NCI-H1436 treated with DMSO at 0.1 percent for 48 hours (cell line): Measurements from ENCODE around the gene SLC25A23.
"Not testable (repeated sequence)": the region's sequence is repeated elsewhere in the genome, so short reads cannot be mapped to it uniquely, and the experiment has no call there.

Source experiments
- DNase-seq: peaks from one replicate; lab custom pipeline; 2025; lab: John Stamatoyannopoulos, UW

The SLC25A23 gene

DNA sequence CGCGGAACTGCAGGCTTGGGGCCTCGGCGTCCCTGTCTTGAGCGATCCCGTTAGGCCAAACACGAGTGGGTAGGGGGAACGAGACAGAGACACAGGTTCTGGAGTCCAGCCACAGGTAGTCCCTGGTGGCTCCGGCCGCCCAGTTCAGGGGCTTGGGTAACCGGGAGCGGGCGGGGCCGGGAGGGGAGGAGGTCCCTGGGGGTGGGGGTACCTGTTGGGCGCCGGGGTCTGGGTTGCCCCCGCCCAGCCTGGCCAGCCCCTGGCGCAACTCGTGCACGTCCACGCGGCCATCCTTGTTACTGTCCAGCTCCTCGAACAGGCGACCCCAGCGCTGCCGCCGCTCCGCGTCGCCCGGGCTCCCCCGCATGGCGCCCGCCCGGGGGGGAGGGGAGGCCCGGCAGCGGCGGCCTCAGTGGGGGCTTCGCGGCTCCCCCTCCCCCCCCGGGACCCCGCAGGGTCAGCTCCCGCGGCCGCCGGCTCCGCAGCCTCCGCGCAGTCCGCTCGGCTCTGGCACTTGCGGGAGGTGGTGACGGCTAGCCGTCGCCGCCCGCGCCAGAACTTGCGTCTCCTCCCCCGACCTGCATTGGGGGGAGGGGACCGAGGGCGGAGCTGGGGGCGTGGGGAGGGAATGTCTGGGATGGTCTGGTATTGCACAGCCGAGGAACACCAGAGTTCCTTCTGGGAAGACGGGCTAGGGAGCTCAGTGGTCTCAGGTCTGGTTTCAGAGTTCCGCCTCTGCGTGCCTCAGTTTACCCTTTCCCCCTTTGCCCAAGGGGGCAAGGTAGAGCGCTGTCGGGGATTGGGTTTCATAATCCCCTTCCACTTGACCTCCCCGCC lies at the start of gene SLC25A23:
SLC25A23 (minus strand) TSS at position 531 of the 837 bp plus-strand sequence; CDS start at position 367, 164 bp downstream.
- DNase-seq = no peak

DNA sequence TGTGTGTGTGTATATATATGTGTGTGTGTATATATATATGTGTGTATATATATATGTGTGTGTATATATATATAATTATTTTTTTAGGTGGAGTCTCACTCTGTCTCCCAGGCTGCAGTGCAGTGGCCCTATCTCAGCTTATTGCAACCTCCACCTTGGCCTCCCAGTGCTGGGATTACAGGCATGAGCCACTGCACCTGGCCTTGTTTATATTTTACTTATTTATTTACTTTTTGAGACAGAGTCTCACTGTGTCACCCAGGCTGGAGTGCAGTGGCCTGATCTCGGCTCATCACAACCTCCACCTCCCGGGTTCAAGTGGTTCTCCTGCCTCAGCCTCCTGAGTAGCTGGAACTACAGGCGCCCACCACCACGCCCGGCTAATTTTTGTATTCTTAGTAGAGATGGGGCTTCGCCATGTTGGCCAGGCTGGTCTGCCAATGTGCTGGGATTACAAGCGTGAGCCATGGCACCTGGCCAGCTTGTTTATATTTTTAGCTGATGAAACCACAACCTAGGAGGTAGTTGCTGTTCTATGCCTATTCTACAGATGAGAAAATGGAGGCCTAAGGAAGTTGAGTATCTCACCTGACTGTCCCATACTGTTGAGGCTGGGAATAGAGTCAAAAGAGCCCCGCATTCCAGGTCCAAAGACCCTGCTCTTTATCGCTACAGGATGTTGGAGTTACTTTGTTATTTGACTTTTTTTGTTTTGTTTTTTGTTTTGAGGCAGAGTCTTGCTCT lies 48.6 kb upstream of the SLC25A23 start:
- DNase-seq = not testable (repeated sequence)

DNA sequence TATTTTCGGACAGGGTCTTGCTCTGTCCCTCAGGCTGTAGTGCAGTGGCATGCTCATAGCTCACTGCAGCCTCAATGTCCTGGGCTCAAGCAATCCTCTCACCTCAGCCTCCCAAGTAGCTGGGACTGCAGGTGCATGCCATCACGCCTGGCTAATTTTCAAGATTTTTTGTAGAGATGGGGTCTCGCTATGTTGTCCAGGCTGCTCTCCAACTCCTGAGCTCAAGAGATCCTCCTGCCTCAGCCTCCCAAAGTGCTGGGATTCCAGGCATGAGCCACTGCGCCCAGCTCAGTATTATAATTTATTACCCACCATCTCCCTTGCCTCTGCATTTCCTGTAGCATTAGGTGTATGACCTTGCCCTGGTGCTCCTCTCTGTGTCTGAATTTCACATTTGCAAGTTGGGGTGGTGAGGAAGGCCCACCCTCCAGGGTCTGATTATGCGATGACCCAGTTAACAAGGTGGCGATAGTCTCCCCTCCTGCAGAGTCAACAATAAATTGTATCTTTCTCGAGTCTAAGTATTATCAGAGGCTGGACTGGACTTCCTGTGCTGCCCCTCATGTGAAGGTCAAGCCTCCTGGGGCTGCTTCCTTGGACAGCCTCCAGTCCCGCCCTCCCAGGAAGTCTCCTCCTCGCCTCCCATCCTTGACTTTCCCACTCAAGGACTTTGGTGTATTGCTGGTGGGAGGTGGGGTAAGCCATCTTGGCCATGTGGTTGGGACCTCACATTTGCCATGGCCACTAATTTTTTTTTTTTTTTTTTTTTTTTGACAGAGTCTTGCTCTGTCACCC lies 44.0 kb upstream of the SLC25A23 start:
- DNase-seq = no peak

DNA sequence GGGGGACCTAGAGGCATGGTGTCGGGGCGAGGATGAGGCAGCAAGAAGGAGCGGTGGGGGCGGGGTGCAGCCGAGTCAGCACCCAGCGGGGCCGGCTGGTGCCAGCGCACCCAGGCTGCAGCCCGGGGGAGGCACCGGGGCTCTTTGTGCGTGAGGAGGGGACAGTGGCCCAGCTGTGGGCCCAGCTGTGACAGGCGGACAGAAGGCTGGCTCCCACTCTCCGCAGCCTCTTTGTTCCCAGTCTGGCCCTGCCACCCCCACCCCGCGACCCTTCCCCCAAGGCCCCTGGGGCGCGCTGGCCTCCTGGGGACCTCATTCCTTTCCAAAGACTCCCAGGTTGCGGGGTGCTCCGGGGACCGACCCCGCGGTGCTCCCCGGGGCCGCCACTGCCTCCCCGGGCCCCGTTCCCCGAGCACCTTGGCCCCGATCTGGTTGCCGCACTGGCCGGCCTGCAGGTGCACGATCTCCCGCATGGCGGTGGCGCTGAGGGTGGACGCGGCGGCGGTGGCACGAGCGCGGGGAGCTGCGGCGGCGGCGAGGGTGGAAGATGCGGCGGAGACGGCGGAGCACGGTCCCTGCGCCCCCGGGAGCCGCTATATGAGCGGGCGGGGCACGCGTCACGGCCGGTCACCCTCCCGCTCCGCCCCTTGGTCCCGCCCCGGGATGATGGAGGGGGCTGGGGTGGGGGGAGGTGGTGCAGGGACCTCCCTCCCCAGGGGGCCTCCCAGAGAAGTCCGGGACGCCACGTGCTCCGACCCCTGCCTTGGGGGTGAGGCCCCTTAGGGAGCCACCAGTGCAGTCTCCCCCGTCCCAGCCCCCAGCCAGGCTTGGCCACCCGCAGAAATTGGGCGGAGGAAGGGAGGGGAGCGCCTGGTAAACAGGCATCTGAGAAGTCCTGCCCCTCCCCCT lies 42.4 kb upstream of the SLC25A23 start, which contains the start of gene TUBB4A:
TUBB4A (minus strand) TSS at position 570 of the 909 bp plus-strand sequence; CDS start at position 473, 97 bp downstream.
- DNase-seq = no peak

DNA sequence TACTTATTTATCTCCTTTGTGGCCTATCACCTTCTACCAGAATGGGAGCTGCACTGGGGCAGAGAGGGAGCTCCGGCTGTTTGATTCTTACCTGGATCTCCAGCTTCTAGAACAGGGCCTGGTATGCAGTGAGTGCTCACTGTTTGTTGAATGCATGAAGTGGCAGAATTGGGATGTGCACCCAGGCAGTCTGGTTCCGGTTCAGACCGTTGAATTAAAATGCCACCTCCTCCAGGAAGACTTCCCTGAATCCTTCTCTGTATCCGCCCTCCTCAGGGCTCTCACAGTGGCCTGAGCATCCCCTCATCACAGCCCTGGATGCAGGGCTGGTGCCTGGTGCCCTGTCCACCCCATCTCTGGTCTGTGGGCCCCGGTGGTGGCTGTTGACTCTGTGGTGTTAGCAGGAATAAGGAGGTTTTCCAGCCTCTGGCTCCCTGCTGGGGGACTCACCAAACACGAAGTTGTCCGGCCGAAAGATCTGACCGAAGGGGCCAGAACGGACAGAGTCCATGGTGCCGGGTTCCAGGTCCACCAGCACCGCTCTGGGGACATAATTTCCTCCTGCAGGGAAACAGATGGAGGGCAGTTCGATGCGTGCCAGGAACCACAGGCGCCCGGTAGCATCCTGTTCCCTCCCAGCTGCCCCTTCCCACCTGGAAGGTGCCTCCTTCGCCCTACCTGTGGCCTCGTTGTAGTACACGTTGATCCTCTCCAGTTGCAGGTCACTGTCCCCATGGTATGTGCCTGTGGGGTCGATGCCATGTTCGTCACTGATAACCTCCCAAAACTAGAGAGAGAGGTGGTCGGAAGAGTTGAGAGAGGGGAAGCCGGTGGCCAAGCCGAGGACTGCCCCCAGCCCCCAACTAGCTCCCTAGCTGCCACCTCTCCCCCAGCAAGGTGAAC lies 41.5 kb upstream of the SLC25A23 start:
- no peak for DNase-seq

DNA sequence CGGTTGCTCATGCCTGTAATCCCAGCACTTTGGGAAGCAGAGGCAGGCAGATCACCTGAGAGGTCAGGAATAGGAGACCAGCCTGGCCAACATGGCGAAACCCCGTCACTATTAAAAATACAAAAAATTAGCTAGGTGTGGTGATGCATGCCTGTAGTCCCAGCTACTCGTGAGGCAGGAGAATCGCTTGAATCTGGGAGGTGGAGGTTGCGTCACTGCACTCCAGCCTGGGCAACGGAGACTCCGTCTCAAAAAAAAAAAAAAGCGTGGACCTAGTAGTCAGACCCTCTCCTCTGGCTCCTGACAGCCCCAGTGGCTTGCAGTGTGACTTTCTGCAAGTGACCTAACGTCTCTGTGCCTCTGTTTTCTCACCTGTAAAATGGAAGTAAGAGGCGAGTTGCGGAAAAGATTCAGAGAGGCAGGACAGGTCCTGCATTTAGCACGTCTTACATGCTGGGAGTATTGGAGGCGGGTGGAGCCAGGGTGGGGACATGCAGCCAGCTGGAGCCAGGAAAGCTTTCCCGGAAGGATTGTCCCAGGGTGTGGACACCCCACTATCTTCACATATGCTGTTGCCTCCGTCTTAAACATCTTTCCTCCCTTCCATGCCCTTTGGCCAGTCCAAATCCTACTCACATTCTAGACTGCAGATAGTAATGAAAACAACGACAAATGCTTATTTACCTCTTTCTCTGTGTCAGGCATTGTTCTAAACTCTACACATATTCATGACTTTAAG lies 39.6 kb upstream of the SLC25A23 start:
- no peak for DNase-seq

DNA sequence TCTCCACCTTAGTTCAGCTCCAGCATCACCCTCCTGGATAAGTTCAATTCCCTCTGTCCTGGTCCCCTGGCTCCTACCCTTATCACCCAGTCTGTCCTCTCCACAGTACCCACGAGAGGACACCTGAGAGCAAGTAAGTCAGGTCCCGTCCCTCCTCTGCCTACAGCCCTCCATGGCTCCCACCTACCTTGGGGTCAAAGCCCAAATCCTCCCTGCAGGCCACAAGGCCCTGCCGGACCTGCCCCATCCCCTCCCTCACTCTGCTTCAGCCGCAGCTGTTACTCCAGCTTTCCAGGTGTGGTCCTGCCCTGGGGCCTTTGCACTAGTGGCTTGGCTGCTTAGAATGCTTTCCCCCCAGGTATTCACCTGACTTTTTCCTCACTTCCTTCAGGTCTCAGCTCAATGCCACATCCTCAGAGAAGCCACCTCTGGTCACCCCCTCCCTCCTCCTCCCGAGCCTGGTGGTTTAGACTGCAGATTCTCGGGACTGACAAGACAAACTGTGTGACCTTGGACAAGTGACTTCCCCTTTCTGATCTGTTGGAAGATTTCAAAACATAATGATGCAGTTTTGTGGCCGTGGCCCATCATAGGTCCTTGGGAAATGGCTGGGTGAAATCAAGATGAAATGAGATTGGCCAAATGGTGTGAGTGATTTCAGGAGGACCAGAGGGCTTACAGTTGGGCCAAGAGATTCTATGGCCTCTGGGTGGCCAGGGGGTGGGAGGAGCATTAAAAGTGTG lies 38.9 kb upstream of the SLC25A23 start:
- no peak for DNase-seq

DNA sequence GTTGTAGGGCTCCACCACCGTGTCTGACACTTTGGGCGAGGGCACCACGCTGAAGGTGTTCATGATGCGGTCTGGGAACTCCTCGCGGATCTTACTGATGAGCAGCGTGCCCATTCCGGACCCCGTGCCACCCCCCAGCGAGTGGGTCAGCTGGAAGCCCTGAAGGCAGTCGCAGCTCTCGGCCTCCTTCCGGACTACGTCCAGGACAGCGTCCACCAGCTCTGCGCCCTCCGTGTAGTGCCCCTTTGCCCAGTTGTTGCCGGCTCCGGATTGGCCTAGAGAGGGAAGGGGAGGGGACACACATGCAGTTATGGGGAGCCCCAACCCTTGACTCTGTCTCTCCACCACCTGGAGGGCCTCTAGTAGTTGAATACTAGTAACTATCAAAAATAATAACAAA lies 36.4 kb upstream of the SLC25A23 start:
- DNase-seq = no peak

DNA sequence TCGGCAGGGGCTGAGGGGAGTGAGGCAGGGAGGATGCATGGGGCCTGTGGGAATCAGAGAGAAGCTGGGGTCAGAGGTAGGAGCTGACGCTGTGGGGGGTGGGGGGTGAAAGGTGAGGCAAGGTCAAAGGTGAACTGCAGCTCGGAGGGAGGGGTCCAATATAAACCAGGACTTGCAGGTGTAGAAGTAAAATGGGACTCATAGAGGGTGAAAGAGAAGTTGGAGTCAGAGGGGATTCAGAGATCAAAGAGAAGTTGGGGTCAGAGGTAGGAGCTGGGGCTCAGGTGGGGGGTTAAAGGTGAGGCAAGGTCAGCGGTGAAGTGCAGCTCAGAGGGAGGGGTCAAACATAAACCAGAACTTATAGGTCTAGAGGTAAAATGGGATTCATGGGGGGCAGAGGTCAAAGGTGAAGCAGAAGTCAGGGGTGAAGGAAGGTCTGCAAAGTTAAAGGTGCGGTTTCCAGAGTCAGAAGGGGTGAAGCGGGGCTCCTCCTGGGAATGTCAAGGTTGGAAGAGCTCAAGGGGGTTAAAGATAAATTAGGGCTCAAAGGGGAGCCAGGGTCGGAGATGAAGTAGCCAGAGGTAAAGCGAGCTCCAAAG lies 34.9 kb upstream of the SLC25A23 start:
- no peak for DNase-seq

DNA sequence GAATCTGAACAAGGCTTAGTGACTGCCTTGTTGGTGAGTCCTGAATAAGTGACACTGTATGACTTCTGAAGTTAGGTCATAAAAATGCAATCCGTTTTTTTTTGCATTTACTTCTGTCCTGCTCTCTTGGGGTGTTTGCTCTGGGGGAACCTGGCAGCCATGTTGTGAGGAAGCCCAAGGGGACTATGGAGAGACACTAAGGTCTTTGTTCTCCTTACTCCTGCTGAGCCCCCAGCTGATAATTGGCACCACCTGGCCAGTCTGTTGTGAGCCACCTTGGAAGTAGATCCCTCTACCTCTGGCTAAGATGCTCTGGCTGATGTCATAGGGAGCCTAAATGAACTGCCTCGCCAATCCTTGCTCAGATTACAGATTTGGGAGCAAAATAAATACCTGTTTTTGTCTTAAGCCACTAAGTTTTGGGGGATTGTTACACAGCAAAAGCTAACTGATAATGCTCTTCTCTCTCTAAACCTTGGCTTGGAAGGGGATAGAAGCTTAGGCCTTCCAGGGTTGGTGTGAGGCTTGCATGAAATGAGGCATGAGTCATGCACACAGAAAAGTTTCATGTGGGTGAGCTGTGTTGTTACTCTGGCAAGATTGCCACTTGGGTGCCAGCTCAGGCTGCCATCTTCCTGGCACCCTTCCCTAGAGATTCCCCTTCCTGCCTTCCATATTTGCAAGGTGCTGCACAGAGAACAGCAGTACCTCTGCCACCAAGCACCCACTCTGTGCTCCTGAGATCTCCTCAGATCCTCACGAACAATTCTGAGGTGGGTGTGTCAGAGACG lies 32.4 kb upstream of the SLC25A23 start:
- no peak for DNase-seq

DNA sequence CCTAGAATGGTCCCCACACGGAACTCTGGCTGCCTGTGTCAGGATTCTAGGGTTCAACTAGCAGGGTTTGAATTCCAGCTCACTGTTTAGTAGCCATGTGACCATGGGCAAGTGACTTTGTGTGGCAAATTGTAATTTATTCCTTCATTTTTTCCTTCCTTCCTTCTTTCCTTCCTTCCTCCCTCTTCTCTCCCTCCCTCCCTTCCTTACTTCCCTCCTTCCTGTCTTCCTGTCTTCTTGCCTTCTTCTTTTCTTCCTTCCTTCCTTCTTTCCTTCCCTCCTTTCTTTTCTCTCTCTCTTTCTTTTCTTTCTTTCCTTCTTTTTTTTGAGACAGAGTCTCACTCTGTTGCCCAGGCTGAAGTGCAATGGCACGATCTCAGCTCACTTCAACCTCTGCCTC lies 30.5 kb upstream of the SLC25A23 start:
- DNase-seq = no peak

DNA sequence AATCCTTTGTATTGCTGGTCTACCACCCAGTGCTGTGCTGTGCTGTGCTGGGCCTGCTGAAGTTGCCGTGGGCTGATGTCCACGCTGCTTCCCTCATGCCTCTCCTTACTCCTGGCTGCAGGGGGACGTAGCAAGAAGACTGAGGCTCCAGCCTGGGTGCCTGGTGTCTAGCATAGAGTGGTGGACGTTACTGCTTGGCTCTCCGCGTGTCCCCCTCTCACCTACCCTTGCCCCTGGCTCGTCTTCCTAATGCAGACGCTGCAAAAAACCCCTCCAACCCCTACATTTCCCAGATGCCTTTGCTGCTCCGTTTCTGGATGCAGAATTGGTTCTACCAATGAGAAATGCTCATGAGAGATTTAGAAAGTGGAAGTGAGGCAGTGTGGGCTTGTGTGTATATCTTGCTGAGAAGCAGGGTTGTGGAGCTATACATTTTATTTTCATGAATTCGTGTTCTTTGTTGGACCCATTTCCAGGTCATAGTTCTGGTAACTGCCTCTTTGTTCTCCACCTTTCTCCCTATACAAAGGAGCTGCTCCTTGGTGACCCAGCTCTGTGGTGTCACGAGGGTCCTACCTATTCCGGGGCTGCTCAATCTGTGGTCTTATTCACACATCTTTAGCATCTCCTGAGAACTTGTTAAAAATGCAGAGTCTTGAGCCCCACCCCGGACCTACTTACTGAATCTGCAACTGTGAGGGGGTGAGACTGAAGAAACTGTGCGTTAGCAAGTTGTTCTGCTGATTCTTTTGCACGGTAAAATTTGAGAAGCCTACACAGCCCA lies 29.9 kb upstream of the SLC25A23 start:
- no peak for DNase-seq

DNA sequence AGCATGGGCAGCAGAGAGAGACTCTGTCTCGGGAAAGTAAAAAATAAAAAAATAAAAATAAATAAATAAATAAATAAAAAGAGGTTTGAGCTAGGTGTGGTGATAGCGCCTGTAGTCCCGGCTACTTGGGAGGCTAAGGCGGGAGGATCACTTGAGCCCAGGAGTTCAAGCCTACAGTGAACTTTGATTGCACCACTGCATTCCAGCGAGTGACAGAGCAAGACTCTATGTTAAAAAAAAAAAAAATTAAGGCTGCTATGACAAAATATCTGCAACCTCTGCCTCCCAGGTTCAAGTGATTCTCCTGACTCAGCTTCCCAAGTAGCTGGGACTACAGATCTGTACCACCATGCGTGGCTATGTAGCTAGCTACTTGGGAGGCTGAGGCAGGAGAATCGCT lies 25.2 kb upstream of the SLC25A23 start:
- no peak for DNase-seq

DNA sequence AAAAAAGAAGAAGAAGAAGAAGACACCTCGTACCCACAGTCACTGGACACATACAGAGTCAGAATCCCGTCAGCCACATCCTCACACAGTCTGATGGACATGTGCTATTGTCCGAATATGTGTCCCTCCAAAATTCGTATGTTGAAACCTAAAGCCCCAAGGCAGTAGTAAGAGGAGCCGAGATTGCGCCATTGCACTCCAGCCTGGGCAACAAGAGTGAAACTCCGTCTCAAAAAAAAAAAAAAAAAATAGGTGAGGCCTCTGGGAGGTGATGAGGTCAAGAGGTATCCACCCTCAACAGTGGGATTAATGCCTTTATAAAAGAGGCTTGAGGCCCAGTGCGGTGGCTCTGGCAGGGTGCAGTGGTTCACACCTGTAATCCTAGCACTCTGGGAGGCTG lies 24.6 kb upstream of the SLC25A23 start:
- no peak for DNase-seq

DNA sequence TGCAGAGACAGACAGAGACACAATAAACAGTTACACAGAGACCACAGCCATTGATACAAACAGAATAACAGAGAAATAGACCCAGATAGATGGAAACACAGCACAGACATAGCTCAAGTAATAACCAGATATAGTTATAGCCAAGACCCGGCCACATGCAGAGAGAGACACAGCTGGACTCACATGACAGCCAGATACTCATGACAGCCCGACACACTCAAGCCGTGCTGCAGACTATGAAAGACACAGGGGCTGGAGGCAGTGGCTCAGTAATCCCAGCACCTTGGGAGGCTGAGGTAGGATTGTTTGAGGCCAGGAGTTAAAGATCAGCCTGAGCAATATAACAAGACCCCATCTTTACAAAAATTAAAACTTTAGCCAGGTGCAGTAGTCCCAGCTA lies 23.6 kb upstream of the SLC25A23 start:
- no peak for DNase-seq

DNA sequence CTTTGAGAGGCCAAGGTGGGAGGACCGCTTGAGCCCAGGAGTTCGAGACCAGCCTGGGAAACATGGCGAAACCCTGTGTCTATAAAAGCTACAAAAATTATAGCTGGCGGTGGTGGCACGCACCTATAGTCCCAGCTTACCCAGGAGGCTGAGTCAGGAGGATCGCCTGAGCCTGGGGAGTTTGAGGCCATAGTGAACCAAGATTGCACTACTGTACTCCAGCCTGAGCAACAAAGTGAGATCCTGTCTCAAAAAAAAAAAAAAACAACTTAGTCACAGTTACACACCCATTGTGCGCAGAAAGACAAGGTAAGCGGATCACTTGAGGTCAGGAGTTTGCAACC lies 22.7 kb upstream of the SLC25A23 start:
- no peak for DNase-seq
